HuH-7 (cell line): ENCODE results near the gene RMI1.
"Not testable (repeated sequence)": the region's sequence is repeated elsewhere in the genome, so short reads cannot be mapped to it uniquely, and the experiment has no call there.

ENCODE experiments used
- DNase-seq: peaks from one replicate; pipeline ENCODE4 v3.0.0; 2011; ENCODE audit warnings: low spot score

Gene RMI1

GRCh38 chr9:83980395-83981125, at the start of gene RMI1:
Gene RMI1 (plus strand): TSS chr9:83980805. CDS start chr9:84000987, 20,182 bp downstream.
- peak; percentile 87 for DNase-seq

GRCh38 chr9:83930881-83931280, 49.7 kb upstream of the RMI1 start:
- DNase-seq, result no peak

- DNase-seq, result no peak
These were observed 48.6 kb upstream of the RMI1 start for GRCh38 chr9:83932011-83932410.

- no peak for DNase-seq
These were observed 47.8 kb upstream of the RMI1 start for GRCh38 chr9:83932851-83933250.

- DNase-seq, result no peak
These were observed 46.8 kb upstream of the RMI1 start for GRCh38 chr9:83933790-83934189.

- no peak for DNase-seq
These were observed 45.9 kb upstream of the RMI1 start for GRCh38 chr9:83934569-83935275.

- no peak for DNase-seq
These were observed 45.2 kb upstream of the RMI1 start for GRCh38 chr9:83935276-83935935.

- no peak for DNase-seq
These were observed 44.1 kb upstream of the RMI1 start for GRCh38 chr9:83936523-83936922.

GRCh38 chr9:83937861-83938455, 42.6 kb upstream of the RMI1 start:
- peak; percentile 54 for DNase-seq

GRCh38 chr9:83940590-83941303, 39.9 kb upstream of the RMI1 start:
- DNase-seq, result no peak

GRCh38 chr9:83948096-83948495, 32.5 kb upstream of the RMI1 start:
- not testable (repeated sequence) for DNase-seq

GRCh38 chr9:83956086-83956435, 24.5 kb upstream of the RMI1 start:
- DNase-seq, result no peak

- DNase-seq, result peak; percentile 85
These were observed 24.0 kb upstream of the RMI1 start for GRCh38 chr9:83956436-83957247.

GRCh38 chr9:83957248-83957513, 23.4 kb upstream of the RMI1 start:
- no peak for DNase-seq

- no peak for DNase-seq
These were observed 21.5 kb upstream of the RMI1 start for GRCh38 chr9:83959061-83959460.

GRCh38 chr9:83960991-83961390, 19.6 kb upstream of the RMI1 start:
- DNase-seq, result no peak

- no peak for DNase-seq
These were observed 18.4 kb upstream of the RMI1 start for GRCh38 chr9:83962165-83962564.

- no peak for DNase-seq
These were observed 15.6 kb upstream of the RMI1 start for GRCh38 chr9:83964973-83965349.

- DNase-seq, result no peak
These were observed 15.0 kb upstream of the RMI1 start for GRCh38 chr9:83965350-83966208.

- no peak for DNase-seq
These were observed 14.4 kb upstream of the RMI1 start for GRCh38 chr9:83966209-83966582.

GRCh38 chr9:83967073-83967472, 13.5 kb upstream of the RMI1 start:
- no peak for DNase-seq
